GM12872 (cell line): ENCODE measurements around the gene PLEKHB1.

Experiments
- TF ChIP-seq, protein P1 (sequence below): IDR thresholded peaks from 3 replicates; pipeline ENCODE4 v1.5.1; 2011; ENCODE audit warnings: low read depth, mild to moderate bottlenecking, low read length, moderate library complexity; ENCODE audit not compliant: insufficient read depth

The PLEKHB1 gene

GRCh38 chr11:73705053-73705452 is 58.7 kb downstream of the PLEKHB1 start:
- TF ChIP-seq, protein P1, sequence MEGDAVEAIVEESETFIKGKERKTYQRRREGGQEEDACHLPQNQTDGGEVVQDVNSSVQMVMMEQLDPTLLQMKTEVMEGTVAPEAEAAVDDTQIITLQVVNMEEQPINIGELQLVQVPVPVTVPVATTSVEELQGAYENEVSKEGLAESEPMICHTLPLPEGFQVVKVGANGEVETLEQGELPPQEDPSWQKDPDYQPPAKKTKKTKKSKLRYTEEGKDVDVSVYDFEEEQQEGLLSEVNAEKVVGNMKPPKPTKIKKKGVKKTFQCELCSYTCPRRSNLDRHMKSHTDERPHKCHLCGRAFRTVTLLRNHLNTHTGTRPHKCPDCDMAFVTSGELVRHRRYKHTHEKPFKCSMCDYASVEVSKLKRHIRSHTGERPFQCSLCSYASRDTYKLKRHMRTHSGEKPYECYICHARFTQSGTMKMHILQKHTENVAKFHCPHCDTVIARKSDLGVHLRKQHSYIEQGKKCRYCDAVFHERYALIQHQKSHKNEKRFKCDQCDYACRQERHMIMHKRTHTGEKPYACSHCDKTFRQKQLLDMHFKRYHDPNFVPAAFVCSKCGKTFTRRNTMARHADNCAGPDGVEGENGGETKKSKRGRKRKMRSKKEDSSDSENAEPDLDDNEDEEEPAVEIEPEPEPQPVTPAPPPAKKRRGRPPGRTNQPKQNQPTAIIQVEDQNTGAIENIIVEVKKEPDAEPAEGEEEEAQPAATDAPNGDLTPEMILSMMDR = no peak

DNA sequence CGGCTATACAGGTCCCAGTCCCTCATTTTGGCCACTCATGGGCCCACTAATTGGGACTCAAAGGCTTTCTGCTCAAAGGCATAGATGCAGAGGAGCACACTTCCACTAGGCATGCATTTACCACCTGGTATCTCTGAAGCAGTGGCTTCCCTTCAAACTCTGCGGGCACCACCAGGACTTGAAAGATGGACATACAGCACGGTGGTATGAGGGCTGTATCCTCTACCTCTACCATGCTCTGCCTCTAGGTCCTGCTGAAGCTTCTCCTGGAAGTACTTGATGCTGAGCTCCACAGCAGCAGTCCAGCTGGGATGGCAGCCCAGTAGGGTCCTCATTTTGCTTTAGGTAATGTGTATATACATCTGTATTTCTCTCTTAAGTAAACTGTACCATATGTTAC is 64.6 kb downstream of the PLEKHB1 start:
- TF ChIP-seq, protein P1 = no peak
